RPMI8226 (cell line): Measurements from ENCODE around the gene DNAJC11.
A peak's percentile ranks its signal among the peaks of the same experiment; 100 is the strongest.
"Not testable (repeated sequence)": the region's sequence is repeated elsewhere in the genome, so short reads cannot be mapped to it uniquely, and the experiment has no call there.

Experiments used
- DNase-seq: peaks from one replicate; pipeline ENCODE4 v3.0.0-alpha.2; 2015

The DNAJC11 gene

DNA sequence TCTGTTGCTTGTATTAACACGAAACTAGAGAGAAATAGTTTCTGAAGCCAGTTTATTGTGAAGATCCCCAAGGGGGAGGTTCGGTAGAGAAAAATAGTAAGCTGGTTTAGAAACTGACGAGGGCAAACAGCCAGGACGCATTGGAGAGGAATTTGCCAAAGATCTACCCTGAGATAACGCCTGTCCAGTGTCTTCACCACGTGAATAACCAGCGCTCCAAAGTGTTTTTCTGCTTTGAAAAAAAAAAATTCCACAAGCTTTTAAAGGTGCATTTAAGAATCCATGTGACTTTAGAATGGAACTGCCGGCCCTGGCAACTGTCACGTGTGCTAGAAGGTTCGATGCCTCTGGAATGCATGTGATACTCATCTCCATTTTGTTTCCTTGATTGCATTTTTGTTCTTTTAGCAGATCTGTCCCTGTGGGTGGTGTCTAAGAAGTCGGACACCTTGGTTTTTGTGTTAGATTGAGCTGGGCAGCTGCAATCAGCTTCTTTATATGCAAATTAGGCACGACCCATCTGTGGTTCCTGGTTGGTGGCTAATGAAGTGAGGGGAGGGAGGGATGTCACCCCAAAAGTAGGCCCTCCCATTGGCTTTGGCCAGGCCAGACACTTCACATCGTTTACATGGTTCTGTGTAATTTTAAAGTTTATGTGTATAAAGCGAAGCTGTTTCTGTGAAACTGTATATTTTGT lies 78.2 kb downstream of the DNAJC11 start:
- no peak for DNase-seq

GRCh38 chr1:6622396-6623152 lies 79.0 kb downstream of the DNAJC11 start:
- no peak for DNase-seq

DNA sequence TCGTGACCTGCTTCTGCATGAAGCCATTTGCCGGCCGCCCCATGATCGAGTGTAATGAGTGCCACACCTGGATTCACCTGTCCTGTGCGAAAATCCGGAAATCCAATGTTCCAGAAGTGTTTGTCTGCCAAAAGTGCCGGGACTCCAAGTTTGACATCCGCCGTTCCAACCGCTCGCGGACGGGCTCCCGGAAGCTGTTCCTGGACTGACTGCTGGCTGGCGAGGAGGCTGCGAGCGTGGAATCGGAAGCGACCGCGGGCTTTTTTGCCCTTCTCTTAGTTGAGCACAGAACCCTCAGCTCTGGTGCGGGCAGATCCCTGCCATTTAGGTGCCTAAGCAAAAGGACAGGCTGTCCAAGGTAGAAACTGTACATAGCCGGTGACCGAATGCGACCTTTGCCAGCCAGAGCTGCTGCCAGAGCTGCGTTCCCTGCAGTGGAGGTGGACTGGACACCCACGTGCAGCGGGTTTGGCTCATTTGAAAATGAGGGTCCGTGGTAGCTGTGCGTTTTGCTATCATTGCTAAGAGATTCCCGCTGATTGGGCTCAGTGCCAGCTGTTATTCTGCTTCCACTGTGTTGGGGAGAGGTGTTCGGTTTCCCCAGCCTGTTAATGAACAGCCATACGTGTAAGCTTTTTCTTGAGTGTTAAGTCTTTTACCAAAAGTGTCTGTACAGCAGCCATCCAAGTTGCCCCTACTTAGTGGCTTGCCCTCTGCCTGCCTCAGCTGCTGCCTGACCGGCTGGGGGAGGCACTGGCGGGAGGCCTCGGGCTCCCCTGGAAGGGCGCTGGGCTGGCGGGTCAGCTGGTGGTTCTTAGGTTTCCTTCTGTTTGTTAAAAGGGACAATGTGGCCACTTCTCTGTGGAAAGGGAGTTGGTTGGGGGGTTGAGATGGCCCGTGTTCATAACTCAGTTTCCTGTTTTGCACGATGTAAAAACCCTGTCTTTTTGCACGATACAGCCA lies 79.9 kb downstream of the DNAJC11 start:
- DNase-seq: no peak

- no peak for DNase-seq
Observed at GRCh38 chr1:6619045-6619444, 82.6 kb downstream of the DNAJC11 start.

- no peak for DNase-seq
Observed at GRCh38 chr1:6614929-6615785, 86.5 kb downstream of the DNAJC11 start.

GRCh38 chr1:6614019-6614928 lies 87.3 kb downstream of the DNAJC11 start:
- DNase-seq: peak; percentile 49

GRCh38 chr1:6613361-6614018 lies 88.1 kb downstream of the DNAJC11 start, which contains the start of gene PHF13:
Gene PHF13, plus strand, starts transcription at chr1:6613731. Its CDS starts 336 bp downstream, at chr1:6614067.
- peak; percentile 100 for DNase-seq

DNA sequence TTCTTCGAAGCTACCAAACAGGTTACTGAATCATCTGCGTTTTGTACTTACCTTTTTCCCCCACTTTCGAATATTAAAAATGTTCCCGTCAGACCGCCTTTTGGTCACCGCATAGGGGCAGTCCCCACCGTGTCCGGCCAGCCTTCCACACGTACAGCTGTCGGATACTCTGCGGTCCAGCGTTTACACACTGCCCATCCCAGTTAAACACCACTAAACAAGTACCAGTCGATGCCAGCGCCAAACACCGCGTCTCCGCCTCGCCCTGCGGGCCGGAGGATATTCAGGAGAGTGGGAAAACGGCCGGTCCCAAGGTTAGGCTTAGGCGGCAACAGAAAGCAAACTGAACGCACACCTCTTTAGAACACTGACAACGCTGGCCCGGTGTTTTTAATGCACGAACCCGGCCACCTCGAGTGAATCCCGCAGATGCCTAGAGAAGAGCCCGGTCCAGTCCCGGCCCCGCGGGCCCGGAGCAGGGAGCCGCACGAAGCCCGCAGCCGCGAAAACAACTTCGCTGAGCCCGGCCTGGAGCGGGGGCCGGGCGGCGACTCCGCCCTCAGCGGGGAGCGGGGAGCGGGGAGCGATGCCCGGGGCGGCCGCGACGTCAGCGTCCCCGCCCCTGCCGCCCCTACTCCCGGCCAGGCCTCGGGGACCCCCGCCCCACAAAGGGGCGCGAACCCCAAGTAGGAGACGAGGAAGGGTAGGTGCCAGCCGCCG lies 88.8 kb downstream of the DNAJC11 start:
- peak; percentile 49 for DNase-seq

DNA sequence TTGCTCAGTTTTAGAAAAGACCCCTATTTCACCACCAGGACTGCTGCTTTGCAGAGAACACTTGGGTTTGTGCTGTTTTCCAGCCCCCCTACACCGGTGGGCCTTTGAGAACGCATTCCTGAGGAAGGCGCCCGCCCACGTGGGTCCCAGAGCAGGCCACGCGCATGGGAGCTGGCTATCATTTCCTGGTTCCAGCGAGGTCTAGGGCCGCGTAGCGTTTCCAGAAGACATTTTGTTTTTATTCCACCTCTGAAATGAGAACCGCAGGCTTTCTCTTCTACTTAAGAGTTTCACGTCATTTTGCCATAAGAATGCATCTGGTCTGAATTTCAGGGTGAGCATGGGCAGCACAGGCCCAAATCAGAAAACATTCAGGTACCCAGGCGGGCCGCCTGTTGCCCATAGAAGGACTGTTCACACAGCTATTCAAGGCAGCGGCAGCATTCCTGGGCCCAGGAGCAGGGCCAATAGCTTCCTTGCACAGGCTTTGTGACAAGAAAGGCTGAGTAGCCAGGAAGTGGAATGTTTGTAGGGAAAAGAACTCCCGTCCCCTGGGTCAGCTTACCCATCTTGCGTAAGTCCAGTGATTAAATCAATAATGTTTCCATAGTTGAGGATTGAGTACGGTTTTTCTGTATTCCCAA lies 97.6 kb downstream of the DNAJC11 start:
- DNase-seq: peak; percentile 35

DNA sequence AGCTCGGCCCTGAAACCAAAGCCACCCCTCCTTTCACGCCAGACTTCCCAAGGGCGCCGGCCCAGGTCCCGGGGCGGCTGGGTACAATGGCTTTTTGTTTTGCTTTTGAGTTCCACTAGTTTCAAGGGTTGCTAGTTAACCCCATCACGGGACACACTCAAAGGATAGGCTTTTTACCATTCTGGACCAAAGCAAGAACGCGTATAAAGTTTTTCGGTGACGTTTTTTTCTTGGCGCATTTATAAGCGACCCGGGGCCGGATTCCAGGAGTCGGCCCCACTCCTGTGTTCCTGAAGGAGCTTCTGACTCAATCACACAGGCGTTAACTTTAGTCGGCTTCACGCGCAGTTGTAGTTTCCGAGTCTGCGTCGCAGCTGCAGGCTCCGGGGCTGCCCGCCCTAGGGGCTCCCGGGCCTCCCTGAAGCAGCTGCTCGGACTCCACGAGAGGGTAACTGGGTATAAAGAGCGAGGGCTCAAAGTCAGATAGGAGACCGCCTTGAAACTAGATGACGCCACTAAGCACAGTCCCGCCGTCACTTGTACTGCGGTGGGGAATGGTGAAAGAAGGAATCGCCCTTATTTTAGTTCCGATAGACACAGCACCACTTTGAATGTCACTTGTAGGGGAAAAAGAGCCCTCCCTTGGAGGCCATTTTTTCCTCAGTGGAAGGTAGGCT lies 98.2 kb downstream of the DNAJC11 start:
- DNase-seq: peak; percentile 68

- DNase-seq: peak; percentile 95
Observed at GRCh38 chr1:6602669-6603237, 98.9 kb downstream of the DNAJC11 start, which contains the start of gene KLHL21. Gene KLHL21, minus strand, starts transcription at chr1:6602869. Its CDS starts 52 bp downstream, at chr1:6602817.

GRCh38 chr1:6601923-6602668 lies 99.5 kb downstream of the DNAJC11 start:
- peak; percentile 76 for DNase-seq

GRCh38 chr1:6601049-6601922 lies 100.3 kb downstream of the DNAJC11 start:
- peak; percentile 92 for DNase-seq

GRCh38 chr1:6600410-6601048 lies 101.1 kb downstream of the DNAJC11 start:
- peak; percentile 30 for DNase-seq

GRCh38 chr1:6599991-6600390 lies 101.6 kb downstream of the DNAJC11 start:
- DNase-seq: not testable (repeated sequence)
